Measurements from ENCODE around the gene KCNH6.

DNA sequence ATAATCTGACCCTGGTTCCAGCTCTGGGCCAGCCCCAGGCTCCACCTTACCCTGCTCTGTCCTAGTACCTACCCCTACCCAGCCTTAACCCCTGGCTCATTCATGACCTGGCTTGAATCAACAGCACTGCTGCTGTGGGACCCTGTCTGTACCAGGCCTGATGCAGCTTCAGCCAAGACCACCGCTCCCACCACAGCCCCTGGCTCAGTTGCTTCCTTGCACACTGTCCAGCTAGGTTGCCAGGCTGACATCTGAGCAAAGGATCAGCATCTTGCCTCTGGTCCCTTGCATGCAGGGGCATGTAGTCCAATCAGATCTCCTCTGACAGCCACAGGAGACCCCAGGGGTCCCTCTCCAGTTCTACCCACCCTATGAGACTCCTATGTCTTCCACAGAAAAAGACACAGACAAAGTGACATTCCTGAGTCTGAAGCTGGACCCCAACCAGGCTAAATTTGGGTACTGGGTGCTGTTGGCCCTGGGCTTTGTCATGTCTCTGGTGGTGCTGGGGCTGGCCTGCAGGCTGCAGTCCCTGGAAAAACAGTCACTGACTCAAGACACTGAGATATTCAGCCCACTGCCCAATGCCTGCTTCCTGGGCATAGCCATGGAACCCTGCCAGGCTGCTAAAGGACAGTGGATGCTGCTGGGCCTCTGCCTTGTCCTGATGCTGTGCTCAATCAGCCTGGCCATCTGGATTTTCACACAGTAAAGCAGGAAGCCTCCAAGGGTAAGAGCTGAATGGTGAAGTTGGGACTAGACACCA is 3.9 kb upstream of the KCNH6 start:
- TF ChIP-seq POLR2A (IDR thresholded peaks at IDR 0.05): no peak
- TF ChIP-seq, protein P1, sequence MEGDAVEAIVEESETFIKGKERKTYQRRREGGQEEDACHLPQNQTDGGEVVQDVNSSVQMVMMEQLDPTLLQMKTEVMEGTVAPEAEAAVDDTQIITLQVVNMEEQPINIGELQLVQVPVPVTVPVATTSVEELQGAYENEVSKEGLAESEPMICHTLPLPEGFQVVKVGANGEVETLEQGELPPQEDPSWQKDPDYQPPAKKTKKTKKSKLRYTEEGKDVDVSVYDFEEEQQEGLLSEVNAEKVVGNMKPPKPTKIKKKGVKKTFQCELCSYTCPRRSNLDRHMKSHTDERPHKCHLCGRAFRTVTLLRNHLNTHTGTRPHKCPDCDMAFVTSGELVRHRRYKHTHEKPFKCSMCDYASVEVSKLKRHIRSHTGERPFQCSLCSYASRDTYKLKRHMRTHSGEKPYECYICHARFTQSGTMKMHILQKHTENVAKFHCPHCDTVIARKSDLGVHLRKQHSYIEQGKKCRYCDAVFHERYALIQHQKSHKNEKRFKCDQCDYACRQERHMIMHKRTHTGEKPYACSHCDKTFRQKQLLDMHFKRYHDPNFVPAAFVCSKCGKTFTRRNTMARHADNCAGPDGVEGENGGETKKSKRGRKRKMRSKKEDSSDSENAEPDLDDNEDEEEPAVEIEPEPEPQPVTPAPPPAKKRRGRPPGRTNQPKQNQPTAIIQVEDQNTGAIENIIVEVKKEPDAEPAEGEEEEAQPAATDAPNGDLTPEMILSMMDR (IDR thresholded peaks at IDR 0.05): no peak
